Measurements from ENCODE around the gene MDM2.

- no peak for TF ChIP-seq CTCF (IDR thresholded peaks at IDR 0.05)
- TF ChIP-seq POLR2A (IDR thresholded peaks at IDR 0.05) = no peak
Observed at GRCh38 chr12:68768431-68768939, 39.5 kb upstream of the MDM2 start.
